ENCODE measurements around the gene KIRREL3. TPM values are rescaled to one million over a fixed set of nuclear protein-coding genes. Genes with fewer than 3 reads are reported as not detected.

Gene KIRREL3
- total RNA-seq, 2 experiments from 2014 or later: not detected

DNA sequence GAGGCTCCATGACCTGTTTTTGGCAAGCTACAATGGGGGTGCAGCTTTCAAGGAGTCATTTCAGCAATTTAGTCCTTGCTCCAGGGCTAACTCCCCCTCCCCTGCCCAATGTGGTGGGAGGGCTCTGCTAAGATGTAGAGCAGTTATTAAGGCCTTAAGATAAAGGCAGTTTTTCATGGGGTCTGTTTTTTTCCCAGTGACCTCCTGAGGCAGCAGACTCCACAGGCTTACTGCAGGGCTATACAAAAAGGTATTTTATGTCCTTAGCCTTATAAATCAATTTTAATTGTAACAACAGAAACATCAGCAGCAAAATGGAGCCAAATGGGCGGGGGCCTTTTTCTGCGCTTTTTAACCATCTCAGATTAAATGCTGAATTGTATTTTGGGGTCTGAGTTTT lies 192.3 kb downstream of the KIRREL3 start:
- ChIA-PET CTCF (no interaction called here), POLR2A (no interaction called here)
- no peaks in the 10 kb centered on the region for H3K4me1 ChIP-seq (ENCODE audit: insufficient read depth, low read length)
- TF ChIP-seq, protein P1, sequence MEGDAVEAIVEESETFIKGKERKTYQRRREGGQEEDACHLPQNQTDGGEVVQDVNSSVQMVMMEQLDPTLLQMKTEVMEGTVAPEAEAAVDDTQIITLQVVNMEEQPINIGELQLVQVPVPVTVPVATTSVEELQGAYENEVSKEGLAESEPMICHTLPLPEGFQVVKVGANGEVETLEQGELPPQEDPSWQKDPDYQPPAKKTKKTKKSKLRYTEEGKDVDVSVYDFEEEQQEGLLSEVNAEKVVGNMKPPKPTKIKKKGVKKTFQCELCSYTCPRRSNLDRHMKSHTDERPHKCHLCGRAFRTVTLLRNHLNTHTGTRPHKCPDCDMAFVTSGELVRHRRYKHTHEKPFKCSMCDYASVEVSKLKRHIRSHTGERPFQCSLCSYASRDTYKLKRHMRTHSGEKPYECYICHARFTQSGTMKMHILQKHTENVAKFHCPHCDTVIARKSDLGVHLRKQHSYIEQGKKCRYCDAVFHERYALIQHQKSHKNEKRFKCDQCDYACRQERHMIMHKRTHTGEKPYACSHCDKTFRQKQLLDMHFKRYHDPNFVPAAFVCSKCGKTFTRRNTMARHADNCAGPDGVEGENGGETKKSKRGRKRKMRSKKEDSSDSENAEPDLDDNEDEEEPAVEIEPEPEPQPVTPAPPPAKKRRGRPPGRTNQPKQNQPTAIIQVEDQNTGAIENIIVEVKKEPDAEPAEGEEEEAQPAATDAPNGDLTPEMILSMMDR (IDR thresholded peaks at IDR 0.05): no peak
- Mint-ChIP-seq H3K4me3 (no peak overlapping the region), H3K27ac (no peak overlapping the region), H3K27me3 (peaks cover 14% of the 10 kb centered on the region), H3K36me3 (ENCODE audit: low read depth) (no peaks in the 10 kb centered on the region), H3K9me3 (no peaks in the 10 kb centered on the region), H3K4me1 (ENCODE audit: low read depth) (no peaks in the 10 kb centered on the region)
- no peaks in the 10 kb centered on the region for H3K36me3 ChIP-seq (ENCODE audit: insufficient read depth, low read length)
- intact Hi-C loops (cut with DNase I, micrococcal nuclease): no loop called here
- no peak overlapping the region for H3K27ac ChIP-seq (ENCODE audit: low read depth in 1 of 2, low read length in 2 of 2)
- H3K9me3 ChIP-seq (ENCODE audit: control insufficient read depth in 1 of 2, insufficient read depth in 1 of 2, low read length in 2 of 2): no peaks in the 10 kb centered on the region
- no peak overlapping the region for H3K4me3 ChIP-seq (ENCODE audit: low read length)
- H3K27me3 ChIP-seq (ENCODE audit: control insufficient read depth in 1 of 2, insufficient read depth in 2 of 2, low read length in 2 of 2): peaks cover 0 to 2% of the 10 kb centered on the region in 2 experiments
- no peak for ATAC-seq (ENCODE audit: poor library complexity)
- DNase-seq: no peak

DNA sequence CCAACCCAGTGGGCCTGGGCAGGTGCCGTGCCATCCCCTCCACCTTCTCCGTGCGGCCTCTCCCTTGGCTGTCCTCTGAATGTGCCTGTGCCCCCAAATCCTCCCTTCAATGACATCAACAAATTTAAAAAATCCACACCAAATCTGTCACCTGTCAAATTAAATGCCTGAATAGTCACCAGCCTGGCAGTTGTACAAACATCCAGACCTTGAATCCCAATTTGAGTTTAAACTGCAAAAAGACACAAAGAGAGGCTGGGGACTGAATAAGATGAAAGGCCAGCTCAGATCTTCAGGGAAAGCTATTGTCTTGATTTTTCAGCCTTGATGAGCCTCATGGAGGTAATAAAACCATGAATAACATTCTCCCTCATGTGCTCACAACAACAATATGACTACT lies 194.7 kb downstream of the KIRREL3 start:
- ATAC-seq (ENCODE audit: poor library complexity): no peak
- CTCF ChIA-PET: no interaction called here
- no peaks in the 10 kb centered on the region for H3K4me1 Mint-ChIP-seq (ENCODE audit: low read depth)
- no peak overlapping the region for H3K27ac ChIP-seq (ENCODE audit: low read depth in 1 of 2, low read length in 2 of 2)
- H3K27ac Mint-ChIP-seq: no peak overlapping the region
- no peak for DNase-seq
- H3K4me1 ChIP-seq (ENCODE audit: insufficient read depth, low read length): no peaks in the 10 kb centered on the region
- H3K4me3 Mint-ChIP-seq: no peak overlapping the region
- TF ChIP-seq, protein P1 (IDR thresholded peaks at IDR 0.05): no peak
- H3K27me3 ChIP-seq (ENCODE audit: control insufficient read depth in 1 of 2, insufficient read depth in 2 of 2, low read length in 2 of 2): no peaks in the 10 kb centered on the region
- H3K36me3 Mint-ChIP-seq (ENCODE audit: low read depth): no peaks in the 10 kb centered on the region
- H3K4me3 ChIP-seq (ENCODE audit: low read length): no peak overlapping the region
- no peaks in the 10 kb centered on the region for H3K9me3 Mint-ChIP-seq
- peaks cover 5% of the 10 kb centered on the region for H3K27me3 Mint-ChIP-seq
- H3K36me3 ChIP-seq (ENCODE audit: insufficient read depth, low read length): no peaks in the 10 kb centered on the region
- no peaks in the 10 kb centered on the region for H3K9me3 ChIP-seq (ENCODE audit: control insufficient read depth in 1 of 2, insufficient read depth in 1 of 2, low read length in 2 of 2)
- POLR2A ChIA-PET: no interaction called here
- intact Hi-C loops (cut with DNase I, micrococcal nuclease): no loop called here

DNA sequence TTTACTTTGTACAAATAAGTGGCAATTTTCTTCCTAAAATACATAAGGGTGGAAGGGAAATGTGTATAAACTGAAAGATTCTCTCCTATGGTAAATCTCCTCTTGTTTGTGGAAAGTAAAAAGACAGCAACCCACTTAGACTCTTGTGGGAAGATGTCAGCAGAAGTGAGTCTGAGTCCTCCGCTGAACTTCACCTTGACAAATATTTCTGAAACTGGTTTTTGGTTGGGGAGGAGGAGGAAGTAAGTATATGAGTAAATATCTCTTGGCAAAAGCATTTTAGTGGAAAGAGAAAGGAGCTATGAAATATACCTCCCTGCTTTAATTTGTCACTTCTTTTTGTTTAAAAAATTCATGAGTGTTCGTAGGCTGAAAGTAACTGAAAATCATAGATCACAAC lies 196.2 kb downstream of the KIRREL3 start:
- Mint-ChIP-seq H3K36me3 (ENCODE audit: low read depth) (no peaks in the 10 kb centered on the region), H3K4me1 (ENCODE audit: low read depth) (no peaks in the 10 kb centered on the region), H3K27me3 (peaks cover 5% of the 10 kb centered on the region), H3K27ac (no peak overlapping the region), H3K9me3 (no peaks in the 10 kb centered on the region), H3K4me3 (no peak overlapping the region)
- DNase-seq (no peak), ATAC-seq (ENCODE audit: poor library complexity) (no peak)
- Histone ChIP-seq H3K4me3 (ENCODE audit: low read length) (no peak overlapping the region), H3K27me3 (ENCODE audit: control insufficient read depth in 1 of 2, insufficient read depth in 2 of 2, low read length in 2 of 2) (no peaks in the 10 kb centered on the region), H3K36me3 (ENCODE audit: insufficient read depth, low read length) (no peaks in the 10 kb centered on the region), H3K9me3 (ENCODE audit: control insufficient read depth in 1 of 2, insufficient read depth in 1 of 2, low read length in 2 of 2) (no peaks in the 10 kb centered on the region), H3K4me1 (ENCODE audit: insufficient read depth, low read length) (no peaks in the 10 kb centered on the region), H3K27ac (ENCODE audit: low read depth in 1 of 2, low read length in 2 of 2) (no peak overlapping the region)
- TF ChIP-seq, protein P1 (IDR thresholded peaks at IDR 0.05): no peak
- CTCF ChIA-PET: no interaction called here
- intact Hi-C loops (cut with DNase I, micrococcal nuclease): no loop called here
- POLR2A ChIA-PET: no interaction called here

Data from CD4-positive, alpha-beta T cell (primary cell).